ENCODE results near the gene CDK3. TPM values are rescaled to one million over a fixed set of nuclear protein-coding genes. Genes with fewer than 3 reads are reported as not detected.

CDK3 gene
- total RNA-seq, 1 experiment from 2014 or later = 8.5 TPM

DNA sequence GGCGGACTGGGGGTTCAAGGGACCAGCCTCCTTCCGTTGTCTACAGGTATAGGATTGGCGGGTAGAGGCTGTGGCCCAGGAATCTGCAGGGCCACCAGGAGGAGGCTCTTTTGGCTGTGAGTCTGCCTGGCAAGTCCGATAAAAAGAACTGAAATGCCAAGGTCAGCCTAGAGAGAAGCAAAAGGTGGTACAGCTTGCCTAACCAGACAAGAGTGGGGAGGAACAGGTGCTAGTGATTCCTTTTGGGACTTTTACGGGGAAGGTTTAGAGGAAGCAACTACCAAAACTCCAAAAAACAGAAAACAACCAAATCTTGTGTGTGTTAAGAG lies 32.1 kb downstream of the CDK3 start:
- no peak for ATAC-seq
- no peaks in the 10 kb centered on the region for H3K9me3 ChIP-seq (ENCODE audit: low read length)
- H3K9ac ChIP-seq (ENCODE audit: low read length) = no peak overlapping the region
- intact Hi-C loops (cut with micrococcal nuclease) = no loop called here
- H3K4me3 ChIP-seq (ENCODE audit: low read length) = no peak overlapping the region
- no peak for DNase-seq
- no peaks in the 10 kb centered on the region for H3K79me2 ChIP-seq (ENCODE audit: low read length)
- BruUV-seq (replicated peaks) = no TSS peak
- no peaks in the 10 kb centered on the region for H3K27me3 ChIP-seq (ENCODE audit: low read length)
- H2AFZ ChIP-seq (ENCODE audit: low read length) = no peak overlapping the region
- H3K36me3 ChIP-seq (ENCODE audit: low read depth, low read length) = no peaks in the 10 kb centered on the region
- peaks cover under 1% of the 10 kb centered on the region for H3K4me1 ChIP-seq (ENCODE audit: insufficient read depth, low read length)
- no peaks in the 10 kb centered on the region for H3F3A ChIP-seq (ENCODE audit: low read length, unreplicated experiment)
- CTCF ChIA-PET = interaction anchor here (1.2 kb wide), 1 partner anchor 18 kb away, joined by 4 read pairs; no protein-coding TSS in a partner anchor
- POLR2A ChIA-PET (ENCODE audit: unreplicated experiment) = no interaction called here
- TF ChIP-seq, protein P1, sequence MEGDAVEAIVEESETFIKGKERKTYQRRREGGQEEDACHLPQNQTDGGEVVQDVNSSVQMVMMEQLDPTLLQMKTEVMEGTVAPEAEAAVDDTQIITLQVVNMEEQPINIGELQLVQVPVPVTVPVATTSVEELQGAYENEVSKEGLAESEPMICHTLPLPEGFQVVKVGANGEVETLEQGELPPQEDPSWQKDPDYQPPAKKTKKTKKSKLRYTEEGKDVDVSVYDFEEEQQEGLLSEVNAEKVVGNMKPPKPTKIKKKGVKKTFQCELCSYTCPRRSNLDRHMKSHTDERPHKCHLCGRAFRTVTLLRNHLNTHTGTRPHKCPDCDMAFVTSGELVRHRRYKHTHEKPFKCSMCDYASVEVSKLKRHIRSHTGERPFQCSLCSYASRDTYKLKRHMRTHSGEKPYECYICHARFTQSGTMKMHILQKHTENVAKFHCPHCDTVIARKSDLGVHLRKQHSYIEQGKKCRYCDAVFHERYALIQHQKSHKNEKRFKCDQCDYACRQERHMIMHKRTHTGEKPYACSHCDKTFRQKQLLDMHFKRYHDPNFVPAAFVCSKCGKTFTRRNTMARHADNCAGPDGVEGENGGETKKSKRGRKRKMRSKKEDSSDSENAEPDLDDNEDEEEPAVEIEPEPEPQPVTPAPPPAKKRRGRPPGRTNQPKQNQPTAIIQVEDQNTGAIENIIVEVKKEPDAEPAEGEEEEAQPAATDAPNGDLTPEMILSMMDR (conservative IDR thresholded peaks at IDR 0.05; ENCODE audit: low read depth, low read length) = no peak
- no peak for TF ChIP-seq EZH2phosphoT487 (IDR thresholded peaks at IDR 0.05; ENCODE audit: borderline replicate concordance, low read length)
- TF ChIP-seq EZH2 (IDR thresholded peaks at IDR 0.05; ENCODE audit: low read length, unreplicated experiment) = no peak
- no peaks in the 10 kb centered on the region for H4K20me1 ChIP-seq (ENCODE audit: low read length)
- no peak overlapping the region for H3K27ac ChIP-seq (ENCODE audit: low read length)
- no peak overlapping the region for H3K4me2 ChIP-seq (ENCODE audit: low read length)
- no peaks in the 10 kb centered on the region for H3K9me2 ChIP-seq (replicated peaks; ENCODE audit: low read length)

DNA sequence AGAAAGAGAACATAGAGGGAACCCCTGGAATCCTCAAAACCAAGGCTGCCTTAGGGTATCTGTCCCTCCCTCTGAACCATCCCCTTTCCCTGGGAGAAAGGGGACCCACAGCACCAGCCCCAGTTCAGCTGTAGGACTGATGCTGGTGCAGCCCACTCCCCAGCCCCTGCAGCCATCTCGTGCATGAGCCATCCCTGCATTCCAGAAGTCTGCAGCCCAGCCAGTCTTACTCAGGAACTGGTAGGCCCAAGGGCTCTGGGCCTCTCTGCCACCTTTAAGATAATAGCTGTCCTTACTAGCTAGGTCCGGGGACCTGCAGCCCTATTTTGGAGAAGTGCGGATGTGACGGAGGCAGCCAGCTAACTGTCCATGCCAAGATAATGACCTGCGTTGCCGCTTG lies 32.5 kb downstream of the CDK3 start:
- no TSS peak for BruUV-seq (replicated peaks)
- intact Hi-C loops (cut with micrococcal nuclease) = no loop called here
- Histone ChIP-seq H3K9ac (ENCODE audit: low read length) (no peak overlapping the region), H3K79me2 (ENCODE audit: low read length) (no peaks in the 10 kb centered on the region), H3K27ac (ENCODE audit: low read length) (no peak overlapping the region), H3K27me3 (ENCODE audit: low read length) (no peaks in the 10 kb centered on the region), H3K4me2 (ENCODE audit: low read length) (no peak overlapping the region), H3K9me2 (replicated peaks; ENCODE audit: low read length) (no peaks in the 10 kb centered on the region), H3K4me3 (ENCODE audit: low read length) (no peak overlapping the region), H3K36me3 (ENCODE audit: low read depth, low read length) (no peaks in the 10 kb centered on the region), H4K20me1 (ENCODE audit: low read length) (no peaks in the 10 kb centered on the region), H2AFZ (ENCODE audit: low read length) (no peak overlapping the region), H3F3A (ENCODE audit: low read length, unreplicated experiment) (no peaks in the 10 kb centered on the region), H3K4me1 (ENCODE audit: insufficient read depth, low read length) (no peaks in the 10 kb centered on the region), H3K9me3 (ENCODE audit: low read length) (no peaks in the 10 kb centered on the region)
- DNase-seq = no peak
- ChIA-PET CTCF (interaction anchor here (1.2 kb wide), 1 partner anchor 19 kb away, joined by 4 read pairs; no protein-coding TSS in a partner anchor), POLR2A (ENCODE audit: unreplicated experiment) (no interaction called here)
- no peak for TF ChIP-seq EZH2phosphoT487 (IDR thresholded peaks at IDR 0.05; ENCODE audit: borderline replicate concordance, low read length)
- TF ChIP-seq, protein P1 (conservative IDR thresholded peaks at IDR 0.05; ENCODE audit: low read depth, low read length) = no peak
- TF ChIP-seq EZH2 (IDR thresholded peaks at IDR 0.05; ENCODE audit: low read length, unreplicated experiment) = no peak
- no peak for ATAC-seq

DNA sequence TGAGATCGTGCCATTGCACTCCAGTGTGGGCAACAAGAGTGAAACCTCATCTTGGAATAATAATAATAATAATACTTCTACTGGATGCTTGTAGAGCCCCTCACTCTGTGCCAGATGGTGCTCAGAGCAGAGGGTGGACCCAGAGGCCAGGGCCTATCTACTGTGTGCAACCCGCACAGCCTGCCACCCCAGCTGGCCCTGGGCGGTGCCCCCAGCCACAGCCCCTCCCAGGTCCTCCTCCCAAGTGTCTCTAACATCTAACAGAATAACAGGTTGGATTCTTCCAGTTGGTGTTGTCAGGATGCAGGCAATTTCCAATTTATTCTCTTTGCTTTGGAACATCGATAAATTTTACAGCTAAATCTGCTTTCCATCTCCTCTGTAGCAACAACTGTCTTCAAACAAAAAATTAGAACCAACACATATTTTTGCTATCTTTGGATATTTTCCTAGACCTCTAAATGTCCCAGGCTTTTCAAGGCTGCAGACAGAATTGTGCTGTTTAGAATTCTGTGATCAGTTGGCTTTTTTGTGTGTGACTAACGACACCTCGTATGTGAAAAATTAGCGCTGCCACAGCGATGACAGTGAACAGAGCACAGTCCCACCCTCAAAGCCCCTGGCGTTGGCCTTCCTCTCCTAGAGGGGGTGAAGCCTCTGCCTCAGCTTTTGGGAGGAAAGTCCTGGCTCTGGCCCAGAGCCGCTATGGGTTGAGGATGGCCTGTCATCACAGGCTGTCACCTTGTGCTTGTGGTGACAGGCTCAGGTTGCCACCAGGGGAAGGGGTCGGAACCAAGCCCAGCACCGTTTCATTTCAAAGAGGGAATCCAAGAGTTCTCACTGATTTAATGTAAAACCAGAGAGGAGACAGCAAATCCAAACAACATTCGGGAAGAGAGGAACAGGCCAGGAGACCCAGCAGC lies 34.0 kb downstream of the CDK3 start:
- peaks cover 15% of the 10 kb centered on the region for H3K36me3 ChIP-seq (ENCODE audit: low read depth, low read length)
- no peak overlapping the region for H2AFZ ChIP-seq (ENCODE audit: low read length)
- H3K4me1 ChIP-seq (ENCODE audit: insufficient read depth, low read length) = no peaks in the 10 kb centered on the region
- no peak overlapping the region for H3K4me3 ChIP-seq (ENCODE audit: low read length)
- H3K27me3 ChIP-seq (ENCODE audit: low read length) = no peaks in the 10 kb centered on the region
- H3F3A ChIP-seq (ENCODE audit: low read length, unreplicated experiment) = no peaks in the 10 kb centered on the region
- no peak overlapping the region for H3K9ac ChIP-seq (ENCODE audit: low read length)
- POLR2A ChIA-PET (ENCODE audit: unreplicated experiment) = no interaction called here
- intact Hi-C loops (cut with micrococcal nuclease) = no loop called here
- H3K4me2 ChIP-seq (ENCODE audit: low read length) = no peak overlapping the region
- ATAC-seq (no peak), DNase-seq (no peak)
- H3K9me3 ChIP-seq (ENCODE audit: low read length) = no peaks in the 10 kb centered on the region
- TF ChIP-seq EZH2phosphoT487 (IDR thresholded peaks at IDR 0.05; ENCODE audit: borderline replicate concordance, low read length) = no peak
- no peak for TF ChIP-seq EZH2 (IDR thresholded peaks at IDR 0.05; ENCODE audit: low read length, unreplicated experiment)
- TF ChIP-seq, protein P1 (conservative IDR thresholded peaks at IDR 0.05; ENCODE audit: low read depth, low read length) = no peak
- no peaks in the 10 kb centered on the region for H4K20me1 ChIP-seq (ENCODE audit: low read length)
- H3K79me2 ChIP-seq (ENCODE audit: low read length) = no peaks in the 10 kb centered on the region
- H3K9me2 ChIP-seq (replicated peaks; ENCODE audit: low read length) = no peaks in the 10 kb centered on the region
- CTCF ChIA-PET = interaction anchor here (0.6 kb wide), 1 partner anchor 15 kb away, joined by 6 read pairs; no protein-coding TSS in a partner anchor
- no peak overlapping the region for H3K27ac ChIP-seq (ENCODE audit: low read length)
- BruUV-seq (replicated peaks) = no TSS peak

All from PC-3 (cell line).